BLaER1 (cell line): Measurements from ENCODE around the gene FKBP5.
A peak's percentile ranks its signal among the peaks of the same experiment; 100 is the strongest.

ENCODE experiments used
- H3K27ac ChIP-seq: shearing (Covaris generic); formaldehyde crosslinking; 2 replicates; pipeline ENCODE4 v1.8.1; 2022
- H3K27me3 ChIP-seq: shearing (Covaris generic); formaldehyde crosslinking; 2 replicates; pipeline ENCODE4 v1.8.1; 2022
- H3K36me3 ChIP-seq: shearing (Covaris generic); formaldehyde crosslinking; 2 replicates; pipeline ENCODE4 v1.8.1; 2022
- H3K4me1 ChIP-seq: shearing (Covaris generic); formaldehyde crosslinking; 2 replicates; pipeline ENCODE4 v1.8.1; 2022
- H3K4me2 ChIP-seq: shearing (Covaris generic); formaldehyde crosslinking; 2 replicates; pipeline ENCODE4 v1.8.1; 2022
- H3K4me3 ChIP-seq: shearing (Covaris generic); formaldehyde crosslinking; 2 replicates; pipeline ENCODE4 v1.8.1; 2022
- H3K9ac ChIP-seq: shearing (Covaris generic); formaldehyde crosslinking; 2 replicates; pipeline ENCODE4 v1.8.1; 2022
- H3K9me3 ChIP-seq: shearing (Covaris generic); formaldehyde crosslinking; 2 replicates; pipeline ENCODE4 v1.8.1; 2022
- H4K20me1 ChIP-seq: shearing (Covaris generic); formaldehyde crosslinking; 2 replicates; pipeline ENCODE4 v1.8.1; 2022
- Cebpa-rat ChIP-seq: shearing (Covaris generic); IDR thresholded peaks from 2 replicates; pipeline ENCODE4 v1.8.1; 2022

The FKBP5 gene

GRCh38 chr6:35534407-35535170, 154.1 kb downstream of the FKBP5 start:
- peak overlapping the region; percentile 45 for H3K4me2 ChIP-seq
- H3K9me3 ChIP-seq = no peaks in the 10 kb centered on the region
- peaks cover 13% of the 10 kb centered on the region for H3K4me1 ChIP-seq
- no peak overlapping the region for H3K27ac ChIP-seq
- no peaks in the 10 kb centered on the region for H4K20me1 ChIP-seq
- no peaks in the 10 kb centered on the region for H3K27me3 ChIP-seq
- H3K4me3 ChIP-seq = no peak overlapping the region
- H3K9ac ChIP-seq = no peak overlapping the region
- no peaks in the 10 kb centered on the region for H3K36me3 ChIP-seq
- no peak for TF ChIP-seq Cebpa-rat

DNA sequence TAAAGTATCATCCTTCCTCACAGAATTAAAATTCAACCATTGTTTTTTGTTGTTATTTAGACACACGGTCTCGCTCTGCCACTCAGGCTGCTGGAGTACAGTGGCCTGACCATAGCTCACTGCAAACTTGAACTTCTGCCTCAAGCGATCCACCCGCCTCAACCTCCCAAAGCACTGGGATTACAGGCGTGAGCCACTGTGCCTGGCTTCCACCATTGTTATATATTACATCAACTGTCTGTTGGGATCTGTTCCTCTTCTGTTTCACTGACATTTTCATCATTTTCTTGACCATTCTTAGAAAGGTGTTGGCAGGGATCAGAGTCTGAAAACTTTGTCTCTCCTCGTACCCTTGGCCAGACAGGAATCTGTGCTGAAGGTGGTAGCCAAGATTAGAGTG, 154.7 kb downstream of the FKBP5 start:
- Histone ChIP-seq H3K4me2 (peak overlapping the region; percentile 45), H3K9ac (no peak overlapping the region)

DNA sequence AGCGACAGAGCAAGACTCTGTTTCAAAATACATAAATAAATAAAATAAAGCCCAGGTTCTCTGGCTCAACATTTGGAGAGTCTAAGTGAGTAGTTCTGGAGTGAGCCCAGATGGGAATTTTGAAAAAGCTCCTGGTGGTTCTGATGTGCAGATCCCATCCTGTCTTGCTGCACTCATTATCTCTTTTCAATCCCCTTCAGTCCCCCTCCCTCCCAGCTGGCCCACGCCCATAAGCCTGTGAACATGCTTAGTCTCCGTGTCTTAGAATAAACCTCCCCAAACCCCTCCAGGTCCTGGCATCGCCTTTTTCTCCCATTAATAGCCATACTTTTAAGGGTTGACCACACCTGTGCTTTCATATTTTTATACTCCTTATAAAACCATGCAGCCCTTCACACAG, 156.6 kb downstream of the FKBP5 start:
- Histone ChIP-seq H3K4me3 (no peak overlapping the region), H3K4me2 (no peak overlapping the region), H3K4me1 (peaks cover 13% of the 10 kb centered on the region), H3K9me3 (no peaks in the 10 kb centered on the region), H3K27me3 (no peaks in the 10 kb centered on the region), H3K36me3 (no peaks in the 10 kb centered on the region), H3K9ac (no peak overlapping the region), H3K27ac (no peak overlapping the region), H4K20me1 (no peaks in the 10 kb centered on the region)
- no peak for TF ChIP-seq Cebpa-rat

More for the DNA sequence above, 154.7 kb downstream of the FKBP5 start:
- no peaks in the 10 kb centered on the region for H4K20me1 ChIP-seq
- no peaks in the 10 kb centered on the region for H3K9me3 ChIP-seq
- no peak overlapping the region for H3K27ac ChIP-seq
- H3K27me3 ChIP-seq = no peaks in the 10 kb centered on the region
- H3K36me3 ChIP-seq = no peaks in the 10 kb centered on the region
- no peak overlapping the region for H3K4me3 ChIP-seq
- TF ChIP-seq Cebpa-rat = no peak
- H3K4me1 ChIP-seq = peaks cover 13% of the 10 kb centered on the region

- Histone ChIP-seq H3K27ac (no peak overlapping the region), H3K36me3 (no peaks in the 10 kb centered on the region), H4K20me1 (no peaks in the 10 kb centered on the region), H3K4me2 (no peak overlapping the region), H3K9me3 (no peaks in the 10 kb centered on the region), H3K4me3 (no peak overlapping the region), H3K4me1 (peaks cover 18% of the 10 kb centered on the region), H3K27me3 (no peaks in the 10 kb centered on the region), H3K9ac (no peak overlapping the region)
- TF ChIP-seq Cebpa-rat = no peak
Observed at GRCh38 chr6:35524380-35525020, 164.2 kb downstream of the FKBP5 start.
